NT2/D1 (cell line): ENCODE measurements around the gene MIPOL1.

Source experiments
- YY1 ChIP-seq: IDR thresholded peaks from 2 replicates; pipeline ENCODE4 v1.6.1; 2011; ENCODE audit not compliant: insufficient read length, insufficient read depth
- ZNF274 ChIP-seq: IDR thresholded peaks from 2 replicates; pipeline ENCODE4 v1.6.1; 2011; ENCODE audit warnings: mild to moderate bottlenecking, low read depth, low read length

DNA sequence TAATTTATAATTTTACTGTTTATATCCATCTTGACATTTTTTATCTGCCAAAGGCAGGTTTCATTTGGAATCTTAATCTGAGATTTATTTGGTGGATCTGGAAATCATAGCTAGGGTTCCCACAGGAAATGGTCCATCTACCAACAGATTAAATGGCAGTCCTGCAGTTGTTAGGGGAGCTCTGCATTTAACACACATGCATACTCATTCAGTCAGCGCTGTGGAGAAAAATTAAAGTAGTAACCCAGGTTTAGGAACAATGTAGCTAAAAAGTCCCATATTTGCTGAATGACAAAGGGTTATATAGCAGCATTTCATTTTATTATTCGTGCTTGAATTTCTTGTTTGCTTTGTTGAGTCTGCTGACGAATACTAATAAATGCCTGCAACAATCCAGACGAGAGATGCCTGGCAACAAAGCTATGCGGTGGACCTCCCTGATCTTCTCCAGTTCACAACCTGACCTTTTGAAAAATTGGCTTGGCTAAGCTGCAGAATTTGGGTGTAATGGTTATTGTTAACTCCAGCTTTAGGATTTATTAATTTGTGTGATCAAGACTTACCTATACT, 59.8 kb downstream of the MIPOL1 start:
- TF ChIP-seq YY1 (no peak), ZNF274 (no peak)
